ENCODE measurements around the gene CIDEA. TPM values are rescaled to one million over a fixed set of nuclear protein-coding genes. Genes with fewer than 3 reads are reported as not detected.
A peak's percentile ranks its signal among the peaks of the same experiment; 100 is the strongest.

CIDEA gene
- total and polyA plus RNA-seq, 9 of the 15 experiments (the other 6 are each of a cell fraction or from before 2014, with no cell fraction given), result not detected

DNA sequence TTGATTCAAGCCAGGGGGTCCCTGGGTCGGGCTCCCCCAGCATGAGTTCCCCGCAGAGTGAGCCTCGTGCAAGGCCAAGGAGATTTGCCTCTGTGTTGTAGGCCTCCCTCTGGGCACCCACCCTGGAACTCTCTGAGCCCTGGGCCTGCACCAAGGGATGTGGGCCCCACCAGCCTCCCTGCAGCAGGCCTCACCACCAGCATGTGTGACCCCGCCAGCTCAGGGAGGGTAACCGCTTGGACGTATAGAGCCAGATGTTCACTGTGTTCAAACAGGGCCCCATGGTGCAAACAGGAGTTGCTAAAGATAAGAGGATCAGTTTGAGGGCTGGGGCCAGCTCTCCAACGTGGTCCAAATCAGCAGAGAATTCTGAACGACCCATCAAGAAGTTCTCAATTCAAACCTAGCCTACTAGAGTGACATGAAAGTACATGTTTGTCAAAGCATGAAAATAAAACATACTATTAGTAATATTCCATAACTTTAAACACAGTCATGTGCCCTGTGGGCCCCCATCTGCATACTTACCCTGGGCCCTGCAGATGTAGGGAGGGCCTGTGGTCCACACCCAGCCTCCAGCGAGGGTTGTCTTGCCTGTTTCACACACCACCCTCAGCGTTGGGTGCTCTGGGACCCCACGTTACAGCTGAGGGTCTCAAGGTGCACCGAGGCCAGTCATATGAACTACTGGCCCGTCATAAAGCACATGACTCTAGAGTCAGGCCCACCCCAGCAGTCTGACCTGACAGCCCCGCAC is 48.4 kb downstream of the CIDEA start (continued):
- TF ChIP-seq, protein P1, sequence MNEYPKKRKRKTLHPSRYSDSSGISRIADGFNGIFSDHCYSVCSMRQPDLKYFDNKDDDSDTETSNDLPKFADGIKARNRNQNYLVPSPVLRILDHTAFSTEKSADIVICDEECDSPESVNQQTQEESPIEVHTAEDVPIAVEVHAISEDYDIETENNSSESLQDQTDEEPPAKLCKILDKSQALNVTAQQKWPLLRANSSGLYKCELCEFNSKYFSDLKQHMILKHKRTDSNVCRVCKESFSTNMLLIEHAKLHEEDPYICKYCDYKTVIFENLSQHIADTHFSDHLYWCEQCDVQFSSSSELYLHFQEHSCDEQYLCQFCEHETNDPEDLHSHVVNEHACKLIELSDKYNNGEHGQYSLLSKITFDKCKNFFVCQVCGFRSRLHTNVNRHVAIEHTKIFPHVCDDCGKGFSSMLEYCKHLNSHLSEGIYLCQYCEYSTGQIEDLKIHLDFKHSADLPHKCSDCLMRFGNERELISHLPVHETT (CRISPR knock-in tag; conservative IDR thresholded peaks at IDR 0.05 in 1 of 2, IDR thresholded peaks at IDR 0.05 in 1 of 2), result peak in 1 of 2 experiments; percentile 68; a peak in 2 of 4 replicates
- TF ChIP-seq SMAD4 (CRISPR knock-in tag; conservative IDR thresholded peaks at IDR 0.05), result peak; percentile 87
- TF ChIP-seq, protein P2, sequence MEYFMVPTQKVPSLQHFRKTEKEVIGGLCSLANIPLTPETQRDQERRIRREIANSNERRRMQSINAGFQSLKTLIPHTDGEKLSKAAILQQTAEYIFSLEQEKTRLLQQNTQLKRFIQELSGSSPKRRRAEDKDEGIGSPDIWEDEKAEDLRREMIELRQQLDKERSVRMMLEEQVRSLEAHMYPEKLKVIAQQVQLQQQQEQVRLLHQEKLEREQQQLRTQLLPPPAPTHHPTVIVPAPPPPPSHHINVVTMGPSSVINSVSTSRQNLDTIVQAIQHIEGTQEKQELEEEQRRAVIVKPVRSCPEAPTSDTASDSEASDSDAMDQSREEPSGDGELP (CRISPR knock-in tag; IDR thresholded peaks at IDR 0.05; ENCODE audit: borderline replicate concordance), result peak; percentile 79
- no peak for TF ChIP-seq KLF6 (CRISPR knock-in tag; IDR thresholded peaks at IDR 0.05; ENCODE audit: borderline replicate concordance)
- TF ChIP-seq SMARCC2 (IDR thresholded peaks at IDR 0.05; ENCODE audit: low read depth), result 0 out of 2 replicates have a peak, but pooled peaks have one; percentile 46
- no peak for TF ChIP-seq U2AF1 (optimal IDR thresholded peaks at IDR 0.05; ENCODE audit: low read depth, low read length)
- TF ChIP-seq FOXA1 (IDR thresholded peaks at IDR 0.05; ENCODE audit: borderline replicate concordance), result no peak
- TF ChIP-seq RNF2 (IDR thresholded peaks at IDR 0.05), result peak; percentile 56; the same call in 1 of the 2 replicates
- TF ChIP-seq MYBL2 (IDR thresholded peaks at IDR 0.05; ENCODE audit: low read depth), result 0 out of 2 replicates have a peak, but pooled peaks have one; percentile 27
- no peak for TF ChIP-seq MYBL2 (CRISPR knock-in tag; IDR thresholded peaks at IDR 0.05; ENCODE audit: borderline replicate concordance)
- peak; percentile 49; the same call in 1 of the 2 replicates for TF ChIP-seq MYNN (IDR thresholded peaks at IDR 0.05)
- TF ChIP-seq MYNN (CRISPR knock-in tag; IDR thresholded peaks at IDR 0.05), result no peak
- TF ChIP-seq, protein P3, sequence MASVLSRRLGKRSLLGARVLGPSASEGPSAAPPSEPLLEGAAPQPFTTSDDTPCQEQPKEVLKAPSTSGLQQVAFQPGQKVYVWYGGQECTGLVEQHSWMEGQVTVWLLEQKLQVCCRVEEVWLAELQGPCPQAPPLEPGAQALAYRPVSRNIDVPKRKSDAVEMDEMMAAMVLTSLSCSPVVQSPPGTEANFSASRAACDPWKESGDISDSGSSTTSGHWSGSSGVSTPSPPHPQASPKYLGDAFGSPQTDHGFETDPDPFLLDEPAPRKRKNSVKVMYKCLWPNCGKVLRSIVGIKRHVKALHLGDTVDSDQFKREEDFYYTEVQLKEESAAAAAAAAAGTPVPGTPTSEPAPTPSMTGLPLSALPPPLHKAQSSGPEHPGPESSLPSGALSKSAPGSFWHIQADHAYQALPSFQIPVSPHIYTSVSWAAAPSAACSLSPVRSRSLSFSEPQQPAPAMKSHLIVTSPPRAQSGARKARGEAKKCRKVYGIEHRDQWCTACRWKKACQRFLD (CRISPR knock-in tag; IDR thresholded peaks at IDR 0.05), result peak; percentile 85
- TF ChIP-seq, protein P4, sequence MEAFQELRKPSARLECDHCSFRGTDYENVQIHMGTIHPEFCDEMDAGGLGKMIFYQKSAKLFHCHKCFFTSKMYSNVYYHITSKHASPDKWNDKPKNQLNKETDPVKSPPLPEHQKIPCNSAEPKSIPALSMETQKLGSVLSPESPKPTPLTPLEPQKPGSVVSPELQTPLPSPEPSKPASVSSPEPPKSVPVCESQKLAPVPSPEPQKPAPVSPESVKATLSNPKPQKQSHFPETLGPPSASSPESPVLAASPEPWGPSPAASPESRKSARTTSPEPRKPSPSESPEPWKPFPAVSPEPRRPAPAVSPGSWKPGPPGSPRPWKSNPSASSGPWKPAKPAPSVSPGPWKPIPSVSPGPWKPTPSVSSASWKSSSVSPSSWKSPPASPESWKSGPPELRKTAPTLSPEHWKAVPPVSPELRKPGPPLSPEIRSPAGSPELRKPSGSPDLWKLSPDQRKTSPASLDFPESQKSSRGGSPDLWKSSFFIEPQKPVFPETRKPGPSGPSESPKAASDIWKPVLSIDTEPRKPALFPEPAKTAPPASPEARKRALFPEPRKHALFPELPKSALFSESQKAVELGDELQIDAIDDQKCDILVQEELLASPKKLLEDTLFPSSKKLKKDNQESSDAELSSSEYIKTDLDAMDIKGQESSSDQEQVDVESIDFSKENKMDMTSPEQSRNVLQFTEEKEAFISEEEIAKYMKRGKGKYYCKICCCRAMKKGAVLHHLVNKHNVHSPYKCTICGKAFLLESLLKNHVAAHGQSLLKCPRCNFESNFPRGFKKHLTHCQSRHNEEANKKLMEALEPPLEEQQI (IDR thresholded peaks at IDR 0.05), result no peak
- TF ChIP-seq, protein P5, sequence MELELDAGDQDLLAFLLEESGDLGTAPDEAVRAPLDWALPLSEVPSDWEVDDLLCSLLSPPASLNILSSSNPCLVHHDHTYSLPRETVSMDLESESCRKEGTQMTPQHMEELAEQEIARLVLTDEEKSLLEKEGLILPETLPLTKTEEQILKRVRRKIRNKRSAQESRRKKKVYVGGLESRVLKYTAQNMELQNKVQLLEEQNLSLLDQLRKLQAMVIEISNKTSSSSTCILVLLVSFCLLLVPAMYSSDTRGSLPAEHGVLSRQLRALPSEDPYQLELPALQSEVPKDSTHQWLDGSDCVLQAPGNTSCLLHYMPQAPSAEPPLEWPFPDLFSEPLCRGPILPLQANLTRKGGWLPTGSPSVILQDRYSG (tag; conservative IDR thresholded peaks at IDR 0.05; ENCODE audit: low read depth), result peak; percentile 48; the same call in 1 of the 2 replicates
- no peak for TF ChIP-seq PTTG1 (tag; IDR thresholded peaks at IDR 0.05; ENCODE audit: low read depth)
- peak; percentile 84 for TF ChIP-seq STAT5A (IDR thresholded peaks at IDR 0.05; ENCODE audit: borderline replicate concordance, low read length)
- TF ChIP-seq, protein P6, sequence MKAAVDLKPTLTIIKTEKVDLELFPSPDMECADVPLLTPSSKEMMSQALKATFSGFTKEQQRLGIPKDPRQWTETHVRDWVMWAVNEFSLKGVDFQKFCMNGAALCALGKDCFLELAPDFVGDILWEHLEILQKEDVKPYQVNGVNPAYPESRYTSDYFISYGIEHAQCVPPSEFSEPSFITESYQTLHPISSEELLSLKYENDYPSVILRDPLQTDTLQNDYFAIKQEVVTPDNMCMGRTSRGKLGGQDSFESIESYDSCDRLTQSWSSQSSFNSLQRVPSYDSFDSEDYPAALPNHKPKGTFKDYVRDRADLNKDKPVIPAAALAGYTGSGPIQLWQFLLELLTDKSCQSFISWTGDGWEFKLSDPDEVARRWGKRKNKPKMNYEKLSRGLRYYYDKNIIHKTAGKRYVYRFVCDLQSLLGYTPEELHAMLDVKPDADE (conservative IDR thresholded peaks at IDR 0.05; ENCODE audit: control insufficient read depth, low read depth, low read length), result 0 out of 2 replicates have a peak, but pooled peaks have one; percentile 18

Data from K562 (cell line).